ENCODE results near the gene CAVIN2.

Gene CAVIN2

DNA sequence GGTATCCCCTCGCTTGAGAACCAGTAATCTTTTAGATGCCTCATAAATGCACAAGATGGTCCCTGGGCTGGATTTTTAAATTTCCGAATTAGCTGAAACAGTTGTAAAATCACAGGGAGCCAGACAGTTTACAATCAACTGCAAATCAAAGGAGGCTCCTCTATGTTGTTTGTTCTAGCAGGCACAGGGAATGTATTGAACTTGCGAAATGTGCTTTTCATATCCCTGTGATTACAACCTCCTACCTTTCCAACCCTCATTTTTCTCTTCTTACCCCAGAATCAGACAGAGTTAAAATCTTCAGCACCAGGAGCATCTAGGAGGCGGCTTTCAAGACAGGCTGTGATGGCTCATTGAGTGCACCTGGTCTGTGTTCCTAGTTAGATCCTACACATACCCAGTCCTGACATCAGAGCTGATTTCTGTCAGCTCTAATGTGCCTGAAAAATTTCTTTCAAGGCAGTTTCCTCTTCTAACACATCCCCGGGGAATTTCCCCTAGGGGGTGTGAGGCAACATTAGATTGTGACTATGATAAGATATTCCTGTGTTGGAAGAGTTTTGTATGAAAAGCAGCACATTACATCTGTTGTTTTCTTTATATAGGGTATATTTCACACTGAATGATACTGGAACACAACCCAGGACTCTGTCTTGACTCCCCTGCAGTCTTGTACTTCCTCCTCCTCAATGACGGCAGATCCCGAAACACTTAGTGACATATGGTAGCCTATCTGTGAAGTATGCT, 17.9 kb upstream of the CAVIN2 start:
- no peak for DNase-seq (ENCODE audit: low spot score)

GRCh38 chr2:191863988-191864387, 17.1 kb upstream of the CAVIN2 start:
- DNase-seq (ENCODE audit: low spot score), result no peak

GRCh38 chr2:191862156-191862775, 15.4 kb upstream of the CAVIN2 start:
- DNase-seq (ENCODE audit: low spot score), result no peak

DNA sequence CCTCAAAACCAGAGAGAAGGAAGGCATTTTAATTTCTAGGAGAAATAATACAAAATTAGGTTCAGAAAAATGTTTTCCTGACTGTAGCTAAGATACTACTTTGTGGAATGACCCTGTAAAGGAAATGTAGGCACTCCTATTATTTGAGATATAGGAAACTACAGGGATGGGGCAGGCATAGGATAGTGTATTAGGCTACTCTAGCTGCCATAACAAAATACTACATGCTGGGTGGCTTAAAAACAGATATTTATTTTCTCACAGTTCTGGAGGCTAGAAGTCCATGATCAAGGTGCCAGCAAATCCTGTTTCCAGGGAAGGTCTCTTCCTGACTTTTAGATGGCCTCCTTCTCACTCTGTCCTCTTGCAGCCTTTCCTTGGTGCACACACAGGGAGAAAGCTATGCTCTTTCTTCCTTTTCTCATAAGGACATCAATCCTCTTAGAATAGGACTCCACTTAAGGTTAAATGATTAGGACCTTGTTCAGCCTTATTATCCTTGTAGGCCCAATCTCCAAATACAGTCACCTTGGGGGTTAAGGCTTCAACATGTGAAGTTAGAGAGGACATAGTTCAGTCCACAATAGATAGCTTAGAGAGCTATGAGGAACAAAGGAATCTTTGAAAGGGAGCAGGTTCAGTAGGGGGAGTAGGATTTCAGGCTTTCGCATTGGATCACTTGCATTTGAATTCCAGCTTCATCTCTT, 14.0 kb upstream of the CAVIN2 start:
- no peak for DNase-seq (ENCODE audit: low spot score)

DNA sequence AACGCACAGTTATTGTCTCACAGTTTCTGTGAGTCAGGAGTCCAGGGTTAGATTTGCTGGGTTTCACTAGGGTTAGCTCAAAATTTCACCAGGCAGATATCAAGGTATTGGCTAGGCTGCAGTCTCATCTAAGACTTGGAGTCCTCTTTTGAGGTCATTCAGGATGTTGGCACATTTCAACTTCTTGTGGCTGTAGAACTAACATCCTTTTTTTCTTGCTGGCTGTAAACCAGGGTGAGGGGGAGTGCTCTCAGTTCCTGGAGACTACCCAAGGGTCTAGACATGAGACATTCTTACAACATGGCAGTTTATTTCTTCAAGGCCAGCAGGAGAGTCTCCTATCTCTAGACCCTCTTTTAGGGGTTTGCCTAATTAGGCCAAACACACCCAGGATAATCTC, 12.8 kb upstream of the CAVIN2 start:
- DNase-seq (ENCODE audit: low spot score), result no peak

GRCh38 chr2:191857886-191858285, 11.0 kb upstream of the CAVIN2 start:
- no peak for DNase-seq (ENCODE audit: low spot score)

DNA sequence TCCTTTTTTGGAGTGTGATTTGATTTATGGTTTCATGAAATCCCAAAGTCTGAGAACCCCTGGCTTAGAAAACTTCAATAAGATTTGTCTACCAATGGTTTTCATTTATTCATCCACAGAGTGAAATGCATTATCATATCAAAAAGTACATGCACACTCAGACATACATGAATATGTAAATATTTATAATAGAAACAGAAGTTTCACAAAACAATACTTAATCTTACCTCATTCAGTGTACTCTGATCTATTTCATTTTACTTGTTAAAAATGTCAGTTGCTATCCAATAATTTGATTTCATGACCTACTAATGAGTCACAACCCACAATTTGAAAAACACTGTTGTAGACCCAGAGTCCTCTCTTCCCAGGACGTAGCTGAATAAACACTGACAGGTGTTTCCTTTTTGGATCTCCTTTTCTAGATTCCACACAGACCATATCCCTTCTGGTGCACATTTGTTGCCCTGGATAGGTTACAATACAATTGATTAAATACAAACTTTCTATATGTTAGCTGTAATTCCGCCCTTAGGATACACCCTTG, 10.4 kb upstream of the CAVIN2 start:
- no peak for DNase-seq (ENCODE audit: low spot score)

DNA sequence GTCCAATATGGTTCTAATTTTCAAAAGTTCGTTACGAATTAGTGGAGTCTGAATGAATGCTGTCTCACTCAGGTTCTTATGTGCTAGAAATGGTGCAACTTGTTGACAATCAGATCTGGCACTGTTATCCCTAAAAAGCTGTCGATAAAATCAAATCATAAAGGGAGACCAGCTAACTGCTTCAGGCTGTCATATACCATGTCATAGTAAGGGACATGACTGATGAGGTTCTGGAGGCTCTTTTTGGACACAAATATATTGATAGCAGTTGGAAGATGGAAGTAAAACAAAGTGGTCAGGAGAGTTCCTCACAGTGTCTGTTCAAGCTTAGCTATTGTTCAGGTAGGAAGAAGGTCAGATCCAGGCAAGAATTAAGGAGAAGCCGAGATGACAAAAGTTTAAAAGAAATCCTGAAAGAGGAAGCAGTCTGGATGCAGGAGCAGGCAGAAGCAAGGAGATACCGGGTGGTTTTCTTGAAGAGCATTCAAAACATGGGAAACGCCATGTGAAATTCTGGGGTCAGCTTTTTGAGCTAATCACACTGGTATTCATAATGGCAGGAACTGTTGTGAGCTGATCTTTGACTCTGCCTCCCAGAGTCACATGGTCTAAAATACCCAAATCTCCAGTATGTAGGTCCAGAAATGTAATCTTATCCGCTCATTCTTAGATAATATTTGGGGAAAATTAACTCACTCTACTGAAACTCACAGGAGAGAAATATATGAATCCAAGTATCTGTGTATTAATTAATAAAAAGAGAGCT, 9.4 kb upstream of the CAVIN2 start:
- DNase-seq (ENCODE audit: low spot score), result no peak

GRCh38 chr2:191855382-191855781, 8.5 kb upstream of the CAVIN2 start:
- no peak for DNase-seq (ENCODE audit: low spot score)

DNA sequence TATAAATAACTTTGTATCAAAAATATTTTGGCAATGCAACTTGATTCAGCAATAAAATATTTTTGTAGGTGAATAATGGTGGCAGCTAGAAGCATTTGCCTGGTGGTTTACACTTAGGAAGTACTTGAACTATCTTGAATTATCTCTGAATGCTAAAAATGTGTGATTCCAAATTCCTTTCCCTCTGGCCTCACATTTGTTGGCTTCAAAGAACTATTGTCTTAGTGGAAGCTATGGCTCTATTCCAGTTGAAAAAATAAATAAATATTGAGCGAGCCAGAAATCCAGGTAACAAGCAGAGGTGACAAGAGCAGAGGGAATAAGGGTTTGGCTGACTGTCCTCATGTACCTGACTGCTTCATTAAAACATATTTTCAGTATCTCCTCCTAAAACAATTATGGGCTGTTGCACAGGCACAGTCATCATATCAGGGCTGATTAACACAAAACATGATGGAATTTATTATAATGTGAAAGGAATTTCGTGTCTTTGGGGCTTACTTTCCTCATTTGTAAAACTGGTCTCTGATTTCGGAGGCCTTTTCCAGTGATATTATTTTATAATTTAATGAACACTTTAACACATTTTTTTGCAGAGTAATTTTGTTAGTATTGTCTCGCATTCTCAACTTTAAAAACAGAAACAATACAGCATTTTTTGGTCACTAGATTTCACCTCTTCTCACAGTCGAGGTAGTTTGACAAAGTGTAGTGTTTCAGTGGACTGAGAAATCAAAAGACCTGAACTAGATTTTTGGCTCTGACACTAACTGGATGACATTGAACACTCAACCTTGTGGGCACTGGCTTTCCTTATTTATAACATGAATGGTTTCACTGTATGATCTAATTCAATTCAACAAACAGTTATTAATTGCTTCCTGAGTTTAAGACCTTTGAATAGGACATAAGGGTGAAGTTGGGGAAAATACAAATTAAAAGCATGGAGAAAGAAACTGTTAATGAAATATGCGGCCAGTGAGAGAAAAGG, 7.8 kb upstream of the CAVIN2 start:
- DNase-seq (ENCODE audit: low spot score), result no peak

DNA sequence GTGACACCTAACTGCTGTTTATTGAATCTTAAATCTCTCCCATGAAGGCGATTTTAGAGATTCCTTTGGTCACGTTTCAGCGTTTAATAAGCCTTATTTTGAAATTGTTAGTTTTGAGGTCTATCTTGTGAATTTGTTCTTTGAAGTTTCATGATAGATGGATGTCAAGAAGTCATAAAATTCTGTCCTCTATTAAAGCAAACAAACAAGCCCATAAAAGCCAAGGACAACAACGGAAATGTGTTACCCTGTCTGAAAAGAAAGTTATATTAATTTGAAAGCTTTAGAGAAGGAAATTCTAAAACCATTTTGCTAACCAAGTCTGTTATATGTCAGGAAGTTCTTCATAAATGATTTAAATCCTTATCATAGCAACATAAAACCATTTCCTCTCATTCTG, 7.0 kb upstream of the CAVIN2 start:
- no peak for DNase-seq (ENCODE audit: low spot score)

DNA sequence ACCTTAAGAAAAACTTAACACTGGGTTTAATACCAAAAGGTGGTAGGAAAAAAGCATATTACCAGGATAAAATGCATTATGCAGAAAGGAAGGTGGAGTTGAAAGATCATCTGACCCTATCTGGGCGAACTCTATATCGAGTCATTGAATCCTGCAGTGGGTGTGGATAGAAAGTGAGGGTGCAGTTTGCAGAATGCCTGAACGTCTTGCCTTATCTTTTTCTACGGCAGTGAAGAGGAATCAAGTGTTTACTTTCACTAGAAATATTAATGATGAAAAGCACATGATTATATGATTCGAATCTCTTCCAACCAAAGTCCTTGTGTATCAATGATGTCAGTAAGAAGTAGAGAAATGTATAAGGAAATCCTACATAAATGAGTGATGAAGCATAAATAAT, 4.3 kb upstream of the CAVIN2 start:
- no peak for DNase-seq (ENCODE audit: low spot score)

DNA sequence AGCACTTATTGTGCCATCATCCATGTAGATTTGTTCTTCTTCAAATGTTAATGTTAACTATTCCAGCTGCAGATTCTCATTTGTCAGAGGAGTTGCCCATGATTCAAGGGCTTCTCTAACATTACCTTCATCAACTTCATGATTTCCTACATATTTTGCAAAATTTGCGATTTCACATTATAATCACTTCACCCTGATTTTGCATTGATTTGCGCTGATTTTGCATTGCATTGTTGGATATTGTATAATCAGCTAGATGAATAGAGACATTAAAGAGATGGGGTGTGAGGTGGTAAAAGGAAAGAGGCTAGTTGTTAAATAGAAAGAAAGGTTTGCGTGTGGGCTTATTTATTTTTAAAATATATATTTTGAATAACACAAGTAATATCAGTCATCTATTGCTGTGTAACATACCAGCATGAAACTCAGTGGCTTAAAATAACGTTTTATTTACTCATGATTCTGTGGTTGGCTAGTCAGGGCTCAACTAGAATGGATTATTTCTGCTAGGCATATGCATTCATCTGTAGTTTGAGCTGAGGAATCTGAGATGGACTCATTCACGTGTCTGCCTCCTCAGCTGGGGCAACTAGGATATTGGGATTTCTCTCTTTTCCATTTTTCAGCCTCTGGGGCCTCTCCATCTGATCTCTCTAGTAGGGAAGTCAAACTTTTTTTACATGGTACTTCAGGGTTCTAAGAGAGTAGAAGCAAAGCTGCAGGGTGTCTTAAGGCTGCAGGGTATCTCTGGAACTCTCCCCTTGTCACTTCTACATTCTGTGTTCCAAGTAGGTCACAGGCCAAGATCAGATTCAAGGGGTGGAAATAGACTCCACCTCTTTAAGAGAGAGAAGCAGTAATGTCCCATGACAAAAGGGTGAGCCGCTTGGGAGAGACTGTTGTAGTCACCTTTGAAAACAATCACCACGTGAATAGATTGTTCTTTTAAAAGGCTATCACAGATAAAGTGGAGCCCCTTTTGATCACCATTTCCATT, 2.2 kb upstream of the CAVIN2 start:
- no peak for DNase-seq (ENCODE audit: low spot score)

GRCh38 chr2:191847764-191848163, 876 bp upstream of the CAVIN2 start:
- no peak for DNase-seq (ENCODE audit: low spot score)

- no peak for DNase-seq (ENCODE audit: low spot score)
Measured at GRCh38 chr2:191845876-191846514, 893 bp downstream of the CAVIN2 start.

- no peak for DNase-seq (ENCODE audit: low spot score)
Measured at GRCh38 chr2:191845248-191845715, 1.6 kb downstream of the CAVIN2 start.

DNA sequence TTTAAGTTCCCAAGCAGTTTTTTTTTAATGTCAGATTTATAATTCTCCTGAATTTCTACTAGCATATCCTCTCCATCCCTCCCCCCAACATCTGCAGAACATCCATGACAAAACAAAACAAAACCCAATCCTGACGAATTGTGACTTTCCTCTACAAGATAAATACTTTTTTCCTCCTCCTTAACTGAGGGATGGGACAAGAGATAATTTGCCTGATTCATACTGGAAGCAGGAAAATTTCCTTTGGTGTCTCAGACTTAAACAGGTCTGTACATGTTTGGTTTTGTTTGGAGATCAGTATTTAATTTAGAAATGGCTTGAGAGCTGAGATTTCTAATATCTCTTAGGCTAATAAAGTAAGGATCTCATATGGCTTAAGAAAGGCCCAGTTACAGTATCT, 2.2 kb downstream of the CAVIN2 start:
- no peak for DNase-seq (ENCODE audit: low spot score)

GRCh38 chr2:191840921-191841320, 6.0 kb downstream of the CAVIN2 start:
- DNase-seq (ENCODE audit: low spot score), result no peak
